HEK293 (cell line): ENCODE data around the gene DNMT1.

Experiments used
- CTCF ChIP-seq: fragments of 450-650 bp; formaldehyde crosslinking; IDR thresholded peaks from 2 replicates; pipeline ENCODE4 v1.5.1; 2016; ENCODE audit warnings: missing biosample characterization, missing genetic modification characterization
- ZBTB17 ChIP-seq: fragments of 450-650 bp; formaldehyde crosslinking; IDR thresholded peaks from 2 replicates; pipeline ENCODE4 v1.5.1; 2016; ENCODE audit warnings: missing biosample characterization, missing genetic modification characterization
- ZNF169 ChIP-seq: fragments of 450-650 bp; formaldehyde crosslinking; IDR thresholded peaks from 2 replicates; pipeline ENCODE4 v1.5.1; 2016; ENCODE audit warnings: missing biosample characterization, missing genetic modification characterization
- ZNF510 ChIP-seq: fragments of 450-650 bp; formaldehyde crosslinking; IDR thresholded peaks from 2 replicates; pipeline ENCODE4 v1.5.1; 2018; ENCODE audit warnings: mild to moderate bottlenecking, missing genetic modification characterization, missing biosample characterization; ENCODE audit not compliant: insufficient replicate concordance
- ZNF785 ChIP-seq: fragments of 450-650 bp; formaldehyde crosslinking; IDR thresholded peaks from 2 replicates; pipeline ENCODE4 v1.5.1; 2016; ENCODE audit warnings: missing biosample characterization, missing genetic modification characterization

DNA sequence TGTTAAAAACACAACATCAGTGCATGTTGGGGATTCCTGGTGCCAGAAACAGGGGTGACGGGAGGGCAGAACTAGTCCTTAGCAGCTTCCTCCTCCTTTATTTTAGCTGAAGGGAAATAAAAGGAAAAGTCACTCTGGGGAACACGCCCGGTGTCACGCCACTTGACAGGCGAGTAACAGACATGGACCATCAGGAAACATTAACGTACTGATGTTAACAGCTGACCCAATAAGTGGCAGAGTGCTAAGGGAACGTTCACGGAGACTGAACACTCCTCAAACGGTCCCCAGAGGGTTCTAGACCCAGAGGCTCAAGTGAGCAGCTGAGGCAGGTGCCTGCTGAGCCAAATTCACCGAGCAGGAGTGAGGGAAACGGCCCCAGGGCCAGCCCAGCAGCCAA lies 61.2 kb downstream of the DNMT1 start:
- TF ChIP-seq ZNF169 (tag by site-specific recombination), result no peak
- no peak for TF ChIP-seq CTCF (tag by site-specific recombination)
- no peak for TF ChIP-seq ZNF510 (tag by site-specific recombination)
- TF ChIP-seq ZBTB17, result no peak
- TF ChIP-seq ZNF785 (tag by site-specific recombination), result no peak
